OCI-LY7 (cell line): ENCODE measurements around the gene DDN. TPM values are rescaled to one million over a fixed set of nuclear protein-coding genes. Genes with fewer than 3 reads are reported as not detected.

Experiments used
- BruUV-seq: library from RNA; stranded (reverse); fragments of 400-500 nt; replicated peaks from 2 replicates; lab custom pipeline; 2021; lab: Mats Ljungman, UMichigan
- CTCF ChIA-PET: fragments of 300-600 bp; sonication (Branson Sonifier 250); formaldehyde crosslinking; loops from one replicate; lab custom pipeline; 2022; ENCODE audit warnings: antibody characterized with exemption; ENCODE audit not compliant: unreplicated experiment; lab: Charles Lee
- POLR2A ChIA-PET: fragments of 300-600 bp; sonication (Branson Sonifier 250); formaldehyde crosslinking; loops from one replicate; lab custom pipeline; 2022; ENCODE audit warnings: antibody characterized with exemption; lab: Charles Lee
- DNase-seq: peaks from one replicate; pipeline ENCODE4 v3.0.0-alpha.2; 2015; ENCODE audit warnings: low spot score
- H2AFZ ChIP-seq: fragments of 200-600 bp; sonication (generic), shearing (Covaris generic); 2 replicates; pipeline ENCODE4 v1.6.1; 2014; ENCODE audit warnings: mild to moderate bottlenecking, antibody characterized with exemption, low read length, moderate library complexity
- H3K27ac ChIP-seq: fragments of 200-600 bp; sonication (generic); 2 replicates; pipeline ENCODE4 v1.5.1; 2014; ENCODE audit warnings: mixed run types, low read depth, mild to moderate bottlenecking, moderate library complexity, low read length, inconsistent platforms; ENCODE audit not compliant: poor library complexity, severe bottlenecking
- H3K36me3 ChIP-seq: fragments of 200-600 bp; sonication (generic); 2 replicates; pipeline ENCODE4 v1.6.1; 2014; ENCODE audit warnings: mild to moderate bottlenecking, antibody characterized with exemption, low read length, moderate library complexity, mixed read lengths; ENCODE audit not compliant: insufficient read depth
- H3K4me1 ChIP-seq: fragments of 200-600 bp; sonication (generic); 2 replicates; pipeline ENCODE4 v1.5.1; 2014; ENCODE audit warnings: mild to moderate bottlenecking, low read length; ENCODE audit not compliant: insufficient read depth, poor library complexity, severe bottlenecking
- H3K4me2 ChIP-seq: fragments of 200-600 bp; sonication (generic); 2 replicates; pipeline ENCODE4 v1.6.1; 2014; ENCODE audit warnings: mild to moderate bottlenecking, low read length
- H3K4me3 ChIP-seq: fragments of 200-600 bp; sonication (generic); 2 replicates; pipeline ENCODE4 v1.5.1; 2014; ENCODE audit warnings: mild to moderate bottlenecking, low read depth, low read length; ENCODE audit not compliant: poor library complexity, severe bottlenecking
- H3K79me2 ChIP-seq: fragments of 200-600 bp; sonication (generic); 2 replicates; pipeline ENCODE4 v1.6.1; 2016; ENCODE audit warnings: low read depth, mild to moderate bottlenecking, low read length, moderate library complexity, mixed read lengths; ENCODE audit not compliant: insufficient read depth
- H3K9me2 ChIP-seq: fragments of 200-600 bp; sonication (generic); 2 replicates; pipeline ENCODE4 v1.6.1; 2016; ENCODE audit warnings: mild to moderate bottlenecking, low read length, mixed read lengths; ENCODE audit not compliant: insufficient read depth
- H3K9me3 ChIP-seq: fragments of 200-600 bp; sonication (generic); 2 replicates; pipeline ENCODE4 v1.6.1; 2014; ENCODE audit warnings: mild to moderate bottlenecking, mixed run types, low read length, mixed read lengths
- H4K20me1 ChIP-seq: fragments of 200-600 bp; sonication (generic); 2 replicates; pipeline ENCODE4 v1.6.1; 2014; ENCODE audit warnings: mild to moderate bottlenecking, antibody characterized with exemption, low read length, moderate library complexity, mixed read lengths; ENCODE audit not compliant: insufficient read depth
- EZH2phosphoT487 ChIP-seq: fragments of 200-600 bp; sonication (generic); IDR thresholded peaks from 2 replicates; pipeline ENCODE4 v1.6.1; 2018; ENCODE audit warnings: low read depth, borderline replicate concordance, mild to moderate bottlenecking, mixed run types, antibody characterized with exemption, low read length, moderate library complexity, mixed read lengths
- intact Hi-C: fragments of 100-400 bp; cut with micrococcal nuclease; formaldehyde crosslinking; loops from one replicate; pipeline ENCODE4 v1.10.0; 2022; ENCODE audit not compliant: unreplicated experiment
- total RNA-seq, 2 experiments: library from RNA; depleted of rRNA in 1 of 2; stranded (reverse); fragments of >200 nt in 1 of 2; shearing (Covaris generic) in 1 of 2; gene quantifications; 2 replicates each; pipeline ENCODE4 v1.2.3, GENCODE V29; 2014 to 2022
- TF ChIP-seq, protein P1 (sequence below): fragments of 200-600 bp; sonication (generic); conservative IDR thresholded peaks from 2 replicates; pipeline ENCODE4 v1.5.1; 2014; ENCODE audit warnings: mild to moderate bottlenecking, antibody characterized with exemption, low read length, moderate library complexity, mixed read lengths

DDN gene
- total RNA-seq, 2 experiments from 2014 or later = 0.13 TPM; not detected in 1

DNA sequence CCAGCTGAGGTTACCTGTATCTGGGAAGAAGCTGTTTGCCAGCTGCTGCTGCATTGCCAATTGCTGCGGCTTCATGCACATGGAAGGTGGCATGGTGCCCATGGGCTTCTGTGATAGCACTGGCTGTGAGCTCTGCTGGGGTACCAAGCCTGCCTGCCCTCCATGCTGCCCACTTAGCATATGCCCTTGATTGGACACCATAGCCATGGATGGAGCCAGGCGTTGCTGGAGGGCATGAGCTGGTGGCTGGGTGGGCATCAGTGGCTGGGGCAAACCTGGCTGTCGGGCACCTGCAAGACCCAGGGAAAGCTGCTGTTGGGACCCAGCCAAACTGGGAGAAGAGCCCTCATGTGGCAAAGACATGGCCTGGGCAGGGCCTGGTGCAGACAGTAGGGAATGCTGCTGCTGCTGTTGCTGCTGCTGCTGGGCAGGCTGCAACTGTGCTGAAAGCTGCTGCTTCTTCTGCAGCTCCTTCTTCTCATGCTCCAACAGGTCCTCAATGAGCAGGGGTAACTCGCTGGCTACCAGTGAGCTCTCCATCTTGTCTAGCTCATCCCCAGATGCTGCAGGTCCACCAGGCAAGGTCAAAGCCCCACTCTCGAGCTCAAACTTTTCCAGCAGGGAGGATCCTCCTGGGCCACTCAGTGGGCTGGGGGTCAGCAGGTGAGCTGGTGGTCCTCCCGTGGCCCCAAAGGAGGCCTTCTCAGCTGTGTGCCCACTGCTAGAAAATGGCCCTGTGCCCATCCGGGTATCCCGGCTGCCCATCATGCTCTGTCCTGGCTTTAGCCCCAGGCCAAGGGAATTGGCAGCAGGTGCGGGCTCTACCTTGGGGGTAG, 38.2 kb upstream of the DDN start:
- Histone ChIP-seq H3K27ac (no peak overlapping the region), H3K9me3 (no peaks in the 10 kb centered on the region), H3K79me2 (no peaks in the 10 kb centered on the region), H3K4me1 (no peaks in the 10 kb centered on the region), H2AFZ (no peak overlapping the region), H3K4me3 (no peak overlapping the region), H3K4me2 (no peak overlapping the region), H3K9me2 (no peaks in the 10 kb centered on the region), H3K36me3 (peaks cover 97% of the 10 kb centered on the region), H4K20me1 (no peaks in the 10 kb centered on the region)
- ChIA-PET POLR2A (interaction anchor here (0.6 to 0.9 kb wide), 3 partner anchors 19 to 185 kb away, joined by 3 to 4 read pairs (median 3); no protein-coding TSS in a partner anchor), CTCF (interaction anchor here (0.6 kb wide), 1 partner anchor 446 kb away, joined by 3 read pairs; no protein-coding TSS in a partner anchor)
- DNase-seq = no peak
- no peak for TF ChIP-seq EZH2phosphoT487
- TF ChIP-seq, protein P1, sequence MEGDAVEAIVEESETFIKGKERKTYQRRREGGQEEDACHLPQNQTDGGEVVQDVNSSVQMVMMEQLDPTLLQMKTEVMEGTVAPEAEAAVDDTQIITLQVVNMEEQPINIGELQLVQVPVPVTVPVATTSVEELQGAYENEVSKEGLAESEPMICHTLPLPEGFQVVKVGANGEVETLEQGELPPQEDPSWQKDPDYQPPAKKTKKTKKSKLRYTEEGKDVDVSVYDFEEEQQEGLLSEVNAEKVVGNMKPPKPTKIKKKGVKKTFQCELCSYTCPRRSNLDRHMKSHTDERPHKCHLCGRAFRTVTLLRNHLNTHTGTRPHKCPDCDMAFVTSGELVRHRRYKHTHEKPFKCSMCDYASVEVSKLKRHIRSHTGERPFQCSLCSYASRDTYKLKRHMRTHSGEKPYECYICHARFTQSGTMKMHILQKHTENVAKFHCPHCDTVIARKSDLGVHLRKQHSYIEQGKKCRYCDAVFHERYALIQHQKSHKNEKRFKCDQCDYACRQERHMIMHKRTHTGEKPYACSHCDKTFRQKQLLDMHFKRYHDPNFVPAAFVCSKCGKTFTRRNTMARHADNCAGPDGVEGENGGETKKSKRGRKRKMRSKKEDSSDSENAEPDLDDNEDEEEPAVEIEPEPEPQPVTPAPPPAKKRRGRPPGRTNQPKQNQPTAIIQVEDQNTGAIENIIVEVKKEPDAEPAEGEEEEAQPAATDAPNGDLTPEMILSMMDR = no peak
- intact Hi-C loops = no loop called here
- no TSS peak for BruUV-seq

DNA sequence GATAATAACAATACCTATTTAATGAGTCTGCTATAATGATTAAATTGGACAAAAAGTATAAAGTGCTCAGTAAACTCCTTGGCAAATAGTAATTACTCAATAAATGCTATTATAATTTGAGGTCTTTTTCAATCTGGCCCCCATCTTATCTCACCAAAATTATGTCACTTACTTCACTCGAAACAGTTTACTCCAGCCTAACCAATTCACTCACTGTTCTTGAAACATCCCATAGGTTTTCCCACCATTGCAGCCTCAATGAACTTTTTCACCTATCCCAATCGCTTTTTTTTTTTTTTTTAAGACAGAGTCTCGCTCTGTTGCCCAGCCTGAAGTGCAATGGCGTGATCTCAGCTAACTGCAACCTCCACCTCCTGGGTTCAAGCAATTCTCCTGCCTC, 36.9 kb upstream of the DDN start:
- DNase-seq = no peak
- no TSS peak for BruUV-seq
- no peaks in the 10 kb centered on the region for H4K20me1 ChIP-seq
- H3K4me3 ChIP-seq = no peak overlapping the region
- no peak overlapping the region for H3K4me2 ChIP-seq
- no peaks in the 10 kb centered on the region for H3K79me2 ChIP-seq
- CTCF ChIA-PET = no interaction called here
- H2AFZ ChIP-seq = no peak overlapping the region
- no peak overlapping the region for H3K27ac ChIP-seq
- H3K4me1 ChIP-seq = no peaks in the 10 kb centered on the region
- intact Hi-C loops = no loop called here
- POLR2A ChIA-PET = interaction anchor here (0.7 kb wide), 2 partner anchors 18 to 51 kb away, joined by 3 read pairs; no protein-coding TSS in a partner anchor
- TF ChIP-seq, protein P1 = no peak
- no peaks in the 10 kb centered on the region for H3K9me3 ChIP-seq
- peaks cover 97% of the 10 kb centered on the region for H3K36me3 ChIP-seq
- H3K9me2 ChIP-seq = no peaks in the 10 kb centered on the region

DNA sequence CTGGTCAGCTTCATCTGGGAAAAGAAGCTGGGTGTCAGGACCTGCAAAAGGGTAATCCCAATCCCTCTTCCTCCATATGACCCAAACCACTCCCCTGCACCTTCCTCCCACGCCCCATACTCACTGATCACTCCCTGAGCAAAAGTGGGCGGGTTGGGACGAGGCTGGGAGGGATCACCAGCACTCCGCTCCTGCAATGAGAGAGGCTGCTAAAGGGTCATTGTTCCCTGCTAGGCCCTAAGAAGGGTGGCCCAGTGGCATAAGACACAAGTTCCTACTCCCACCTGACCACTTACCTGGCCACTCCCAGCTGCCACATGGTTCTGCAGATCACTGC, 35.1 kb upstream of the DDN start:
- H3K9me2 ChIP-seq = no peaks in the 10 kb centered on the region
- H2AFZ ChIP-seq = no peak overlapping the region
- TF ChIP-seq, protein P1 = no peak
- intact Hi-C loops = no loop called here
- CTCF ChIA-PET = no interaction called here
- POLR2A ChIA-PET = no interaction called here
- no peaks in the 10 kb centered on the region for H3K9me3 ChIP-seq
- H3K4me3 ChIP-seq = no peak overlapping the region
- no peak overlapping the region for H3K27ac ChIP-seq
- H3K4me1 ChIP-seq = no peaks in the 10 kb centered on the region
- H4K20me1 ChIP-seq = no peaks in the 10 kb centered on the region
- no peaks in the 10 kb centered on the region for H3K79me2 ChIP-seq
- no peak for DNase-seq
- no peak overlapping the region for H3K4me2 ChIP-seq
- peaks cover 97% of the 10 kb centered on the region for H3K36me3 ChIP-seq
- no TSS peak for BruUV-seq
